Measurements from ENCODE around the gene PTPRK. TPM values are rescaled to one million over a fixed set of nuclear protein-coding genes. Genes with fewer than 3 reads are reported as not detected.
"Not testable (repeated sequence)": the region's sequence is repeated elsewhere in the genome, so short reads cannot be mapped to it uniquely, and the experiment has no call there.

PTPRK gene
- total and polyA plus RNA-seq, 5 donors: 9.6 to 45.7 (median 42.7) TPM

DNA sequence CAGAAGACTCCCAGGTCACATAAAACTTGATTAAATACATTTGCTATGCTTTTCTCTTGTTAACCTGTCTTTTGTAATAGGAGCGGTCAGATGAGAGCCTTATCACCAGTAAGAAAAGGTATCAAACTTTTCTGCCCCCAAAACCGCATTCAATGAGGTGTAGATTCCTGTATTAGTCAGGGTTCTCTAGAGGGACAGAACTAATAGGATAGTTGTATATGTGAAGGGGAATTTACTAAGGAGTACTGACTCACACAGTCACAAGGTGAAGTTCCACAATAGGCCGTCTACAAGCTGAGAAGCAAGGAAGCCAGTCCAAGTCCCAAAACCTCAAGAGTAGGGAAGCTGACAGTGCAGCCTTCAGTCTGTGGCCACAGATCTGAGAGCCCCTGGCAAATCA is 32.7 kb downstream of the PTPRK start:
- H3K4me3 ChIP-seq (ENCODE audit: low read length): no peak overlapping the region
- ATAC-seq: no peak
- DNase-seq: no peak
- no peaks in the 10 kb centered on the region for H3K9me3 ChIP-seq (ENCODE audit: control insufficient read depth, low read length)
- H3K27me3 ChIP-seq (ENCODE audit: control insufficient read depth, insufficient read depth): no peaks in the 10 kb centered on the region
- intact Hi-C loops (cut with DNase I): no loop called here
- WGBS: 91% methylated on average over 3 of the region's 3 CpGs
- H3K4me1 ChIP-seq (ENCODE audit: control insufficient read depth, insufficient read depth, low read length): peaks cover 6% of the 10 kb centered on the region
- no peak overlapping the region for H3K27ac ChIP-seq (ENCODE audit: low read length)

DNA sequence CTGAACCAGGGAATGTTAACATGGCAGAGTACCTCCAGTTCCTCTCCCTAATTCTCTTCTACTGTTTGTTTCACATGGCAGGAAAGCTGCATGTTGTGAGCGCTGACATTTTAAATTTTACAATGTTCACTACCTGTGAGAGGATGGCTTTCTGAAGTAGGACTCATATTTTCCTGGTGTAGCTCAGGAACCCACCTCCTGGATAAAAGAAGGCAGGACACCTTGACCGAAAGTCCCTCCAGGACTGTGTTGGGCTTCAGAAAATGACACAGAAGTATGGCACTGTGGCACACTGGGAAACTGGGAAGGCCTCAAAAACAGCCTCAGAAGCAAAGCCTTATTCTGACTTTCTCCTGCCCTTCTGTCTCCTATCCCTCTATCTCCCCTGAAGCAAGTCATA is 33.3 kb downstream of the PTPRK start:
- DNase-seq (no peak), ATAC-seq (no peak)
- Histone ChIP-seq H3K9me3 (ENCODE audit: control insufficient read depth, low read length) (no peaks in the 10 kb centered on the region), H3K4me1 (ENCODE audit: control insufficient read depth, insufficient read depth, low read length) (peaks cover 3% of the 10 kb centered on the region), H3K27me3 (ENCODE audit: control insufficient read depth, insufficient read depth) (no peaks in the 10 kb centered on the region), H3K4me3 (ENCODE audit: low read length) (no peak overlapping the region), H3K27ac (ENCODE audit: low read length) (no peak overlapping the region)
- intact Hi-C loops (cut with DNase I): no loop called here
- 94% methylated on average over 2 of the region's 2 CpGs for WGBS

DNA sequence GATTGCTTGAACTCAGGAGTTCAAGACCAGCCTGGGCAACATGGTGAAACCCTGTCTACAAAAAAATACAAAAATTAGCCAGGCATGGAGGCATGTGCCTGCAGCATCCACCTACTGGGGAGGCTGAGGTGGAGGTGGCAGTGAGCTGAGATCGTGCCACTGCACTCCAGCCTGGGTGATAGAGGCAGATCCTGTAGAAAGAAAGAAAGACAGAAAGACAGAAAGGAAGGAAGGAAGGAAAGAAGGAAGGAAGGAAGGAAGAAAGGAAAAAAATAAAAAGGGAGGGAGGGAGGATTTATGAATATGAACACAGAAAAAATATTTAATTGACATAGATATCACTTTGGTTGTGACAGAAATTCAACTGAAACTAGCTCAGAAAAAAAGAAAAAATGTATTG is 33.8 kb downstream of the PTPRK start:
- intact Hi-C loops (cut with DNase I): not testable (repeated sequence)

DNA sequence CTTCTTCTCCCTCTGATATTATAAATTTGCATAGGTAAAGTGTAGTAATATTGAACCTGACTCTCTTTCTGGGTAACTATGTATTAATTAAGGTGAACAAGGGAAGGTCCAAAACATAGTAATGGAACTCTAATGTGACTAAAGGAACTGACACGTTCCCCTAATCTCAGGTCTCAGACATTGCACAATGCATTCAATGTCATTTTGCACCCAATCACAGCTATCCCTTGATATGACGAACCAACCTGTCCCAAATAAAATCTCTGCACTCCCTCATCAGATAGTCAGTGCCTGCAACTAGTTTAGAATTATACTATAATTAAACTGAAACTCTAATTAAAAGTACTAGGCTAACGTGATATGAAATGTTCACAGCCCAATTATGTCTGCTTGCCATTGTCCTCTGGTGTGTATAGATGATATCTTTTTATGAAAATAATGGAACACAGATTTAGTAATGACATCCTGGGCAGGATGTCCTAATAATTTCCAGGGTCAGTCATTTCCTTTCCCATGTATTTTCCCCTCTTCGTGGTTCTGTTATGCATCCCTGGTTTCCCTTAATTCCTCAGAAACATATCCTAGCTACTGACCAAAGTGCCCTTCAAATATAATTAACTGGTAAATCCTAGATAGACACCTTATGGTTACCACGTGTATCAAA is 36.8 kb downstream of the PTPRK start:
- intact Hi-C loops (cut with DNase I): no loop called here
- no peak overlapping the region for H3K27ac ChIP-seq (ENCODE audit: low read length)
- H3K27me3 ChIP-seq (ENCODE audit: control insufficient read depth, insufficient read depth): no peaks in the 10 kb centered on the region
- ATAC-seq (peak in 1 of 2 donors; percentile 81), DNase-seq (no peak)
- 47% methylated on average over 5 of the region's 5 CpGs for WGBS
- H3K9me3 ChIP-seq (ENCODE audit: control insufficient read depth, low read length): no peaks in the 10 kb centered on the region
- H3K4me1 ChIP-seq (ENCODE audit: control insufficient read depth, insufficient read depth, low read length): peaks cover 6% of the 10 kb centered on the region
- H3K4me3 ChIP-seq (ENCODE audit: low read length): no peak overlapping the region

More for the DNA sequence above, 33.8 kb downstream of the PTPRK start:
- not testable (repeated sequence) for H3K4me1 ChIP-seq (ENCODE audit: control insufficient read depth, insufficient read depth, low read length); H3K4me3 ChIP-seq (ENCODE audit: low read length); H3K9me3 ChIP-seq (ENCODE audit: control insufficient read depth, low read length); ATAC-seq; DNase-seq; H3K27me3 ChIP-seq (ENCODE audit: control insufficient read depth, insufficient read depth); H3K27ac ChIP-seq (ENCODE audit: low read length)
- WGBS: 85% methylated on average over 1 of the region's 1 CpG

DNA sequence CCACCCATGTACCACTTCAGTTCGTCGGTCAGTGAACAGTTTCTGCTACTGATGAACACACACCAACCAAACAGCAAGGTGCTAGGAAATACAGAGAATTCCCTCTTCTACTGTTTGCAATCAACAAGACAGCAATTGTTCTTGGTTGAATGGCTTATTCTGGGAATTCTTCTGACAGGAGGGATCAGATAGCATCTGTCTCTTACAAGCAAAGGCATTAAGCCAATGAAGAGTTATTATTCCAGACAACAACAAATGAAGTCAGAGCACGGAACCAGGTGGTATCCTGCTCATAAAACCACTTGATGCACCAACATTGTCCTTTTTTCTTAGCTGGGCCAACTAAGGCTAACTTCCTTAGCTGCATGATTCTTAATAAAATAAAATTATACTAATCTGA is 37.8 kb downstream of the PTPRK start:
- ATAC-seq: no peak
- Histone ChIP-seq H3K4me1 (ENCODE audit: control insufficient read depth, insufficient read depth, low read length) (peaks cover 9% of the 10 kb centered on the region), H3K4me3 (ENCODE audit: low read length) (no peak overlapping the region), H3K27me3 (ENCODE audit: control insufficient read depth, insufficient read depth) (no peaks in the 10 kb centered on the region), H3K27ac (ENCODE audit: low read length) (no peak overlapping the region), H3K9me3 (ENCODE audit: control insufficient read depth, low read length) (no peaks in the 10 kb centered on the region)
- WGBS: 74% methylated on average over 3 of the region's 3 CpGs
- intact Hi-C loops (cut with DNase I): no loop called here
- no peak for DNase-seq

DNA sequence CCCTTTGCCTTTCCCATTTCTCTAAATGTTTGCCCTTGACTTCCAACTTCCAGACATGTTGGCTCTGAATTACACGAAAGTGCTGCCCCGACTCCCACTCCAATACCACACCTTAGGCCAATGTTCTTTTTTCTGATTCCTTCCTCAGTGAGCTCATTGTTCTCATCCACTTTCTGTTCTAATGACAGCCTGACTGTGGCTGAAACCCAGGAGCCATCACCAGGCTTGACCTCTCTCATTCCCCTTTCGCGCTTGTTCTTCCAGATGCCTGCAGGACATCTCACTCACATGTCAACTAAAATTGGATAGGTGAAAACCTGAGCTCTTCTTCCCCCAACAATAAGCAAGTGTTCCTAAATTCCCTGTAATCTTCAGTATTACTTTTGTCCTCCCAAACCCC is 40.4 kb downstream of the PTPRK start:
- WGBS: 68% methylated on average over 4 of the region's 4 CpGs
- intact Hi-C loops (cut with DNase I): no loop called here
- peaks cover 9% of the 10 kb centered on the region for H3K4me1 ChIP-seq (ENCODE audit: control insufficient read depth, insufficient read depth, low read length)
- no peak for DNase-seq
- no peaks in the 10 kb centered on the region for H3K27me3 ChIP-seq (ENCODE audit: control insufficient read depth, insufficient read depth)
- H3K9me3 ChIP-seq (ENCODE audit: control insufficient read depth, low read length): no peaks in the 10 kb centered on the region
- no peak overlapping the region for H3K4me3 ChIP-seq (ENCODE audit: low read length)
- ATAC-seq: peak in 1 of 2 donors; percentile 25
- H3K27ac ChIP-seq (ENCODE audit: low read length): peak overlapping the region; percentile 68

DNA sequence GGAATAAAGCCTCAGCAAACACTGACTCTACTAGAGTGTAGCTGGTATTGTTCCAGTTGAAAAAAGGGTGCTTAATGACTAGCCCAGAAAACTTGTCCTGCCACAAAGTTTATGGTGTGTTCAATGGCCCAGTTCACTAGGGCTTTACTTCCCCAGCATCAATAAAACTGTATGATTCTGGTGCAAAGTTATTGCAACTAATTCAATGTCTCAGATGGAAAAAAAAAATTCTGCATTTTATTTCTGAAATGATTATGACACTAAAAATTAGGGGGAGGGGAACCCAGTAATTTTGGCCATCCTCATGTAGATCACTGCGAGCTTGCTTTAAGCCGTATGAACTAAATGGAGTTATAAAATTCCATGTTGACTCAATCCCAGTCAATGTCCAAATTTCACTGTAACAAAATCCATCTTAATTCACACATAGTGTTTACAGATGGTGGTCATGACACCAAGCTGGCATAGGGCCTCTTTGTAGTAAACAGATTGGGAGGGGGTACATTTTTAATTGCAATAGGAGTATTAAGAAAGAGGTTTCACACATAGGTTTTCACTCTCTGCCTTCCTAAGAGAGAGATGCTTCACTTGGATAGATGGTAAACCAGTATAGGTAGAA is 41.2 kb downstream of the PTPRK start:
- ATAC-seq: no peak
- no peak for DNase-seq
- H3K4me3 ChIP-seq (ENCODE audit: low read length): peak overlapping the region; percentile 59
- H3K27ac ChIP-seq (ENCODE audit: low read length): peak overlapping the region; percentile 62
- peaks cover 9% of the 10 kb centered on the region for H3K4me1 ChIP-seq (ENCODE audit: control insufficient read depth, insufficient read depth, low read length)
- no peaks in the 10 kb centered on the region for H3K27me3 ChIP-seq (ENCODE audit: control insufficient read depth, insufficient read depth)
- 96% methylated on average over 2 of the region's 2 CpGs for WGBS
- intact Hi-C loops (cut with DNase I): no loop called here
- no peaks in the 10 kb centered on the region for H3K9me3 ChIP-seq (ENCODE audit: control insufficient read depth, low read length)

DNA sequence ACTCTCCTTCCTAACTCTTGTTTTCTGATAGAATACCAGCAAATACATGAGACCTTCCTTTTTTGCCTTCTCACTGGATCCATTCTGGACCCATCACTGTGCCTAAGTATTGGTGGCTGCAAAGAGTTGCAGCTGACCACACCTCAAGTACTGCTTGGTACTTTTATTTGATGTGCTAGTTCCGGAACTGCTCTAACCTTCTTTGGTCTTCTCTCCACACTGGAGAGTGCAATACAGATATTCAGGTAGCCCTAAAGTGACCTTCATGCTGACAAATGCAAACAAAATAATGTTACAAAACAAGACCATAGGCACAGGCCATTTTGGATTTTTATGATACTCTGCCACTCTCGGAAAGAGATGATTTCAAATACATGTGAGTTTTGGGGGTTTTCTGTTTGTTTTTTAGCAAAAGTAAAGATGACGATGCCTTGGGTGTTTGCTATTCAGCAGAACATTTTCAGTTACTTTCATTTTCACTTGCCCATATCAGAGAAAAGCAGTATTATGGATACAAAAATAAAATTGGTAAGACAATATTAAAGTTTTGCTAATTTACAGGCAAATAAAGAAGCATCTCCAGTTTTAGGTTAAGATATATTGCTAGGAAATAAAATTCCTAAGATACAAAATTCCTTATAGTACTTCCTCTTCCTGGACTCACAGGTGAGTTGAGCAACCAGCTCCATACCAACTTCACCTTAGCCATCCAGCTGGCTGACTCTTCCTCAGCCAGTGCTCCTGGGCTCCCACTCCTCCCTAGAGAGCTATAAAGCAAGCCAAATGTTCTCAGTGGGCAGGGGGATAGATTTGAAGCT is 42.0 kb downstream of the PTPRK start:
- 64% methylated on average over 3 of the region's 3 CpGs for WGBS
- ATAC-seq (peak in 1 of 2 donors; percentile 36), DNase-seq (no peak)
- H3K4me3 ChIP-seq (ENCODE audit: low read length): peak overlapping the region; percentile 59
- no peaks in the 10 kb centered on the region for H3K9me3 ChIP-seq (ENCODE audit: control insufficient read depth, low read length)
- peak overlapping the region; percentile 62 for H3K27ac ChIP-seq (ENCODE audit: low read length)
- no peaks in the 10 kb centered on the region for H3K27me3 ChIP-seq (ENCODE audit: control insufficient read depth, insufficient read depth)
- intact Hi-C loops (cut with DNase I): no loop called here
- H3K4me1 ChIP-seq (ENCODE audit: control insufficient read depth, insufficient read depth, low read length): peaks cover 9% of the 10 kb centered on the region

DNA sequence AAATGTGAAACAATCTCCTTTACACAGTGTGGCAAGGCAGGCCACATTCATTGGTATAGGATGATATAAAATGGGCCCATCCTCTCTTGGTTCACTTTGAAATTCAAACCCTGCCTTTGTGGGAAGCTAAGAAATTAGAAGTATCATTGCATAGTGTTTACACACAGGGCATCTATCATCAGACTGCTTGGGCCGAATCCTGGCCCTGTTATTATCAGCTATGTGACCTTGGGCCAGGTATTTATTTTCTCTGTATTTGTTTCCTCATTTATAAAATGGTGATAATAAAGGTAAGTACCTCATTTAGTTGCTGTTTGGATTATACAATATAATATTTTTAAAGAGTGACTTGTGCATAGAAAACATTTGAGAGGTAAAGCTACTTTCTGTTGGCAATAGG is 45.5 kb downstream of the PTPRK start:
- intact Hi-C loops (cut with DNase I): no loop called here
- peaks cover 7% of the 10 kb centered on the region for H3K4me1 ChIP-seq (ENCODE audit: control insufficient read depth, insufficient read depth, low read length)

DNA sequence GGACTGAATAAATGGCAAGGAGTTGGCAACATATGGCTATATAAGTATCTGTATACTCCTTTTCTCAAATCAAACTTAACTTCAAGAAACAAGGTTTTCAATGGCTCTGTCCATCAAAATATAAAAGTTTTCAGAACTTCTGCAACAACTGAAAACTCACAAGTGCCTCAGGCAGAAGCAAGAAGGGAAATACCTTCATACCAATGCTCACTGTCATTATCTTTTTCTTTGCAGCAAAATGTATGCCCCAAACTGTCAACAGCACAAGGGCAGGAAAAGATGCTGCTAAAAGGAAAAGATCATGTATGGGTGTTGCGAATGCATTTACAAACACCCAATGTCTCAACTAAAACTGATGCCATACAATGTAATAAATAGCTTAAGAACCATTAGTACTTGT is 45.9 kb downstream of the PTPRK start:
- ATAC-seq: no peak
- H3K9me3 ChIP-seq (ENCODE audit: control insufficient read depth, low read length): no peaks in the 10 kb centered on the region
- H3K4me1 ChIP-seq (ENCODE audit: control insufficient read depth, insufficient read depth, low read length): peaks cover 5% of the 10 kb centered on the region
- H3K27me3 ChIP-seq (ENCODE audit: control insufficient read depth, insufficient read depth): no peaks in the 10 kb centered on the region
- DNase-seq: no peak
- WGBS: 99% methylated on average over 1 of the region's 1 CpG
- intact Hi-C loops (cut with DNase I): no loop called here
- H3K27ac ChIP-seq (ENCODE audit: low read length): no peak overlapping the region
- no peak overlapping the region for H3K4me3 ChIP-seq (ENCODE audit: low read length)

More for the DNA sequence above, 45.5 kb downstream of the PTPRK start:
- WGBS: 70% methylated on average over 1 of the region's 1 CpG
- Histone ChIP-seq H3K27ac (ENCODE audit: low read length) (no peak overlapping the region), H3K27me3 (ENCODE audit: control insufficient read depth, insufficient read depth) (no peaks in the 10 kb centered on the region), H3K9me3 (ENCODE audit: control insufficient read depth, low read length) (no peaks in the 10 kb centered on the region), H3K4me3 (ENCODE audit: low read length) (no peak overlapping the region)
- ATAC-seq (no peak), DNase-seq (no peak)

DNA sequence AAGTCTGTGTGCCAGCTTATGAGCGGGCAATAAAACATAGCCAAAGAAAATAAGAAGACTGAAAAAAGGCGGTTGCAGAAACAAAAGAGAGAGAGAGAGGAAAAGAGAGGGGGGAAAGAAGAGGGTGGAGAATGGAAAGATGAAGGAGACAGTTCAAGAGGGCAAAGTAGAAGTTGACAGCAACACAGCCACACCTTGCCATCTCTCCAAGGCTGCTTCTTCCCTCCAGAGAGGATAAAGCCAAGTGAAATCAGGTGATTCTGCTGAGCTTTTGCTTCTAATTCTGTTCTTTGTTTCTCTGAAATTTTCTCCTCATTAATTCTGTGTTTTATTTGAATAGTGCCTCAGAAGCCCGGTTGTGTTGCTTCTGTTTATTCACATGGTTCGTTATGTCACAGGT is 48.5 kb downstream of the PTPRK start:
- ATAC-seq (no peak), DNase-seq (no peak)
- no peaks in the 10 kb centered on the region for H3K27me3 ChIP-seq (ENCODE audit: control insufficient read depth, insufficient read depth)
- WGBS: 86% methylated on average over 4 of the region's 4 CpGs
- no peak overlapping the region for H3K27ac ChIP-seq (ENCODE audit: low read length)
- no peak overlapping the region for H3K4me3 ChIP-seq (ENCODE audit: low read length)
- intact Hi-C loops (cut with DNase I): no loop called here
- H3K4me1 ChIP-seq (ENCODE audit: control insufficient read depth, insufficient read depth, low read length): no peaks in the 10 kb centered on the region
- no peaks in the 10 kb centered on the region for H3K9me3 ChIP-seq (ENCODE audit: control insufficient read depth, low read length)
